HEK293T (cell line): ENCODE measurements around the gene ITPK1.

ENCODE experiments used
- ARNT ChIP-seq: fragments of 450-650 bp; IDR thresholded peaks from 2 replicates; pipeline ENCODE4 v1.6.1; 2017; ENCODE audit warnings: mild to moderate bottlenecking
- BHLHE40 ChIP-seq: fragments of 450-650 bp; IDR thresholded peaks from 2 replicates; pipeline ENCODE4 v1.6.1; 2016; ENCODE audit warnings: mild to moderate bottlenecking, moderate library complexity, borderline replicate concordance
- FOXA1 ChIP-seq: fragments of 450-650 bp; IDR thresholded peaks from 2 replicates; pipeline ENCODE4 v1.6.1; 2016; ENCODE audit warnings: mild to moderate bottlenecking
- FOXK2 ChIP-seq: fragments of 450-650 bp; IDR thresholded peaks from 2 replicates; pipeline ENCODE4 v1.6.1; 2016; ENCODE audit warnings: mild to moderate bottlenecking
- L3MBTL2 ChIP-seq: fragments of 450-650 bp; conservative IDR thresholded peaks from 2 replicates; pipeline ENCODE4 v1.6.1; 2016; ENCODE audit warnings: mild to moderate bottlenecking
- LEF1 ChIP-seq: fragments of 450-650 bp; IDR thresholded peaks from 2 replicates; pipeline ENCODE4 v1.6.1; 2017; ENCODE audit warnings: mild to moderate bottlenecking, borderline replicate concordance
- NFRKB ChIP-seq: fragments of 450-650 bp; IDR thresholded peaks from 2 replicates; pipeline ENCODE4 v1.6.1; 2016; ENCODE audit warnings: mild to moderate bottlenecking, moderate library complexity
- SP1 ChIP-seq: fragments of 450-650 bp; IDR thresholded peaks from 2 replicates; pipeline ENCODE4 v1.6.1; 2017
- SUZ12 ChIP-seq: fragments of 450-650 bp; IDR thresholded peaks from 2 replicates; pipeline ENCODE4 v1.6.1; 2016; ENCODE audit warnings: mild to moderate bottlenecking
- ZNF384 ChIP-seq: fragments of 450-650 bp; IDR thresholded peaks from 2 replicates; pipeline ENCODE4 v1.6.1; 2016
- TF ChIP-seq, protein P1 (sequence below): fragments of 450-650 bp; IDR thresholded peaks from 2 replicates; pipeline ENCODE4 v1.6.1; 2016

DNA sequence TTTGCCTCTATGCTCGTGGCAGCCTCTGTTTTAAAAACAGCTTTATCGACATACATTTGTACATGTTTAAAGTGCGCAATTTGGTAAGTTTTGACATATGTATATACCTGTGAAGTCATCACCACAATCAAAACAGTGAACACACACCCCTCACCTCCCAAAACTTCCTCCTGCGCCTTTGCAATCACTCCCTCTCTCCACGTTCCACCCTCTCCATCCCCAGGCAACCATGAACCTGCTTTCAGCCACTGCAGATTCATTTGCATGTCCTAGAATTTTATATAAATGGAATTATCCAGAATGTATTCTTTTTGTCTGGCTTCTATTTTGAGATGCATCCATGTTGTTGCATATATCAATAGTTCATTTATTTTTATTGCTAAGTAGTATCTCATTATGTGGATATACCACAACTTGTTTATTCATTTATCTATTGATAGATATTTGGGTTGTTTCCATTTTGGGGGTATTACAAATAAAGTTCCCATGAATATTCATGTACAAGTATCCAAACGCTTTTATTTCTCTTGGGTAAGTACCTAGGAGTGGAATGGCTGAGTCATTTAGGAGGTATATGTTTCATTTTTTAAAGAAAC lies 208.3 kb downstream of the ITPK1 start:
- no peak for TF ChIP-seq SUZ12
- no peak for TF ChIP-seq FOXK2
- no peak for TF ChIP-seq ARNT
- TF ChIP-seq, protein P1, sequence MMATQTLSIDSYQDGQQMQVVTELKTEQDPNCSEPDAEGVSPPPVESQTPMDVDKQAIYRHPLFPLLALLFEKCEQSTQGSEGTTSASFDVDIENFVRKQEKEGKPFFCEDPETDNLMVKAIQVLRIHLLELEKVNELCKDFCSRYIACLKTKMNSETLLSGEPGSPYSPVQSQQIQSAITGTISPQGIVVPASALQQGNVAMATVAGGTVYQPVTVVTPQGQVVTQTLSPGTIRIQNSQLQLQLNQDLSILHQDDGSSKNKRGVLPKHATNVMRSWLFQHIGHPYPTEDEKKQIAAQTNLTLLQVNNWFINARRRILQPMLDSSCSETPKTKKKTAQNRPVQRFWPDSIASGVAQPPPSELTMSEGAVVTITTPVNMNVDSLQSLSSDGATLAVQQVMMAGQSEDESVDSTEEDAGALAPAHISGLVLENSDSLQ: no peak
- TF ChIP-seq LEF1: no peak
- TF ChIP-seq FOXA1: no peak
- no peak for TF ChIP-seq ZNF384
- no peak for TF ChIP-seq SP1
- TF ChIP-seq BHLHE40: no peak
- TF ChIP-seq NFRKB: no peak
- TF ChIP-seq L3MBTL2: no peak
